Pons (tissue), 1 donor: Measurements from ENCODE around the gene SHISA9.

Experiments used
- DNase-seq: peaks from one replicate; pipeline ENCODE4 v3.0.0-alpha.2; 2016; ENCODE audit warnings: low spot score

Gene SHISA9

GRCh38 chr16:13269905-13270528 lies 368.6 kb downstream of the SHISA9 start:
- no peak for DNase-seq

- DNase-seq: no peak
These were observed 369.2 kb downstream of the SHISA9 start for GRCh38 chr16:13270602-13271001.

- DNase-seq: no peak
These were observed 388.1 kb downstream of the SHISA9 start for GRCh38 chr16:13289515-13289914.
